Tongue (tissue), 2 donors: ENCODE results near the gene CCL19. TPM values are rescaled to one million over a fixed set of nuclear protein-coding genes. Genes with fewer than 3 reads are reported as not detected.

Experiments used
- small RNA-seq: library from RNA; depleted of rRNA; stranded (forward); fragments of <200 nt; gene quantifications from one replicate; pipeline ENCODE3, GENCODE V24; 2014; ENCODE audit warnings: low replicate concordance
- total RNA-seq: library from RNA; depleted of rRNA; stranded (reverse); fragments of >200 nt; gene quantifications from one replicate; pipeline ENCODE4 v1.2.3, GENCODE V29; 2014

The CCL19 gene
- total RNA-seq, 1 donor from 2014 or later: not detected

Small RNA genes lying within 50 kb of the gene (small RNA-seq; reads per million reads assigned to genes)
- not detected for gene CCL27

Other genes starting within 250 kb of the CCL19 start
- gene FAM219A, start 232.7 kb downstream of the CCL19 start, total RNA-seq: 8.4 TPM
- gene DNAI1, start 232.5 kb downstream of the CCL19 start, total RNA-seq: not detected
- gene ENHO, start 168.3 kb downstream of the CCL19 start, total RNA-seq: 4.4 TPM
- 6.2 TPM for gene CNTFR, start 101.6 kb downstream of the CCL19 start, total RNA-seq
- gene RPP25L, start 79.2 kb downstream of the CCL19 start, total RNA-seq: 15.3 TPM
- gene DCTN3, start 70.8 kb downstream of the CCL19 start, total RNA-seq: 90.7 TPM
- 0.31 TPM for gene ARID3C, start 62.2 kb downstream of the CCL19 start, total RNA-seq
- gene SIGMAR1, start 53.5 kb downstream of the CCL19 start, total RNA-seq: 36.5 TPM
- 27.2 TPM for gene GALT, start 44.6 kb downstream of the CCL19 start, total RNA-seq
- gene IL11RA, start 39.1 kb downstream of the CCL19 start, total RNA-seq: 72.4 TPM
- gene CCL27, start 28.6 kb downstream of the CCL19 start, total RNA-seq: not detected
- 49.3 TPM for gene CCL21, start 18.9 kb upstream of the CCL19 start, total RNA-seq